ENCODE data around the gene KDM2A.

DNA sequence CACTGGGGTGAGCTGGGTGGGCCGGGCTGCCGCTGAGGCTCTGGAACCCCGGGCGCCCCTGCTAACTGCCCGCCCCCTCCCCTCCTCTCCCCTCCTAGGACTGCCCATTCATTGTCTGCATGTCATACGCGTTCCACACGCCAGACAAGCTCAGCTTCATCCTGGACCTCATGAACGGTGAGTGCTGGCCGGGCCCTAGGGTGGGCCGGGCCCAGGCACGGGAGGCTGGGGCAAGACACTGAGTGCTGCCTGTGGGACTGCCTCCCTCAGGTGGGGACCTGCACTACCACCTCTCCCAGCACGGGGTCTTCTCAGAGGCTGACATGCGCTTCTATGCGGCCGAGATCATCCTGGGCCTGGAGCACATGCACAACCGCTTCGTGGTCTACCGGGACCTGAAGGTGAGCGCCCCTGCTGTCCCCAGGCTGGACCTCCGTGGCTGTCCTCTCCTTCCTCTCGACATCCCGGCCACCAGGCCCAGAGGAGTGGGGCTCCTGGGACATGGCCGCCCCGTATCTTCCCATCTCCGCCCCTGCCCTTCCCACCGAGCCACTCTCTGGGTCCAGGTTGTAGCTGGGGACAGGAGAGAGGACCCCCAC is 162.6 kb downstream of the KDM2A start:
- TF ChIP-seq, protein P1, sequence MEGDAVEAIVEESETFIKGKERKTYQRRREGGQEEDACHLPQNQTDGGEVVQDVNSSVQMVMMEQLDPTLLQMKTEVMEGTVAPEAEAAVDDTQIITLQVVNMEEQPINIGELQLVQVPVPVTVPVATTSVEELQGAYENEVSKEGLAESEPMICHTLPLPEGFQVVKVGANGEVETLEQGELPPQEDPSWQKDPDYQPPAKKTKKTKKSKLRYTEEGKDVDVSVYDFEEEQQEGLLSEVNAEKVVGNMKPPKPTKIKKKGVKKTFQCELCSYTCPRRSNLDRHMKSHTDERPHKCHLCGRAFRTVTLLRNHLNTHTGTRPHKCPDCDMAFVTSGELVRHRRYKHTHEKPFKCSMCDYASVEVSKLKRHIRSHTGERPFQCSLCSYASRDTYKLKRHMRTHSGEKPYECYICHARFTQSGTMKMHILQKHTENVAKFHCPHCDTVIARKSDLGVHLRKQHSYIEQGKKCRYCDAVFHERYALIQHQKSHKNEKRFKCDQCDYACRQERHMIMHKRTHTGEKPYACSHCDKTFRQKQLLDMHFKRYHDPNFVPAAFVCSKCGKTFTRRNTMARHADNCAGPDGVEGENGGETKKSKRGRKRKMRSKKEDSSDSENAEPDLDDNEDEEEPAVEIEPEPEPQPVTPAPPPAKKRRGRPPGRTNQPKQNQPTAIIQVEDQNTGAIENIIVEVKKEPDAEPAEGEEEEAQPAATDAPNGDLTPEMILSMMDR (IDR thresholded peaks at IDR 0.05), result no peak
- no peak for TF ChIP-seq POLR2A (IDR thresholded peaks at IDR 0.05)
